Bronchial smooth muscle cell (primary cell): Measurements from ENCODE around the gene NMNAT3. TPM values are rescaled to one million over a fixed set of nuclear protein-coding genes. Genes with fewer than 3 reads are reported as not detected.

Experiments
- total RNA-seq: library from RNA; depleted of rRNA; stranded (reverse); fragments of >200 nt; gene quantifications from 2 replicates; pipeline ENCODE4 v1.2.1, GENCODE V29; 2014

The NMNAT3 gene
- total RNA-seq, result 0.32 and 0.60 TPM in 2 replicates

DNA sequence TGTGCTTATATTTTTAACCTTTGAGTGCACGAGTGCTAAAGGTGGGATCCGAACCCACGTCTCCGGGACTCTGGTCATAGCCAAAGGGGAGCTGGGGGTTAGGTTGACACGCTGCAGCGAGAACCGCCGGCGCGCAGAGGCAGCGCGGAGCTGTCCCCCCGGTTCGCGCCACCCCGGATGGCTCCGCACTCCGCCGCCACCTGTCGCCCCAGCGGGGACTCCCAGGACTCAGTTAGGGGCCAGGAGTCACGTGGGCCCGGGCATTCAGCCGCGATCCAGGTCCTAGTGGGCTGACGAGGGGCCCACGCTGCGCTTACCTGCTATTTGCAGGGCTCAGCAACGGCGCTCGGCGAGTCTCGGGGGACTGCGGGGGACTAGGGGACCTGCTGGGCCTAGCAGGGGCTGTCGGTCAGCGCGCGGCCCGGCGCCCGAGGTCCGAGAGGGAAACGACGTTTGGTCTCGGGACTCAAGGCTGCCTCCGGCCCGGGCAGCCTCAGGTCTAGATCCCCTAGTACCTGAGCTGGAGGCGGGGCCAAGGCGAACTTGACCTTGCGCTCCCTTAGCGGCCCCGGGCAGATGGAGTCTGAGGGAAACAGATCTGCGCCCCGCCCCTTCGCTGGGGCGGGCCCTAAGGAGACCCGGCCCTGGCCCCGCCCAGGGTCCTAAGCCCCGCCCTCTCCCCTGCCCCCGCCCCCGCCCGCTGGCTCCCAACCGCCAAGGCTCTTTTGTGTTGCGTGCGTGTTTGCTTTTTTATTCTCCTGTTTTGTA lies at the start of gene NMNAT3:
NMNAT3 (minus strand) TSS at position 585 of the 768 bp plus-strand sequence. CDS start 50,248 bp downstream, outside the sequence.

Other genes starting within 250 kb of the NMNAT3 start
- gene RBP2, start 201.5 kb downstream of the NMNAT3 start, total RNA-seq, result not detected in 2 replicates
- gene RBP1, start 138.2 kb downstream of the NMNAT3 start, total RNA-seq, result 33.0 and 34.2 TPM in 2 replicates